PC-9 (cell line): ENCODE results near the gene APRT.

Experiments
- CTCF ChIP-seq: fragments of 200-600 bp; sonication (generic); conservative IDR thresholded peaks from 2 replicates; pipeline ENCODE4 v1.6.1; 2017; ENCODE audit warnings: mixed run types, antibody characterized with exemption, mild to moderate bottlenecking, moderate library complexity
- EZH2 ChIP-seq: fragments of 200-600 bp; sonication (generic); IDR thresholded peaks from 2 replicates; pipeline ENCODE4 v1.8.0; 2017; ENCODE audit warnings: antibody characterized with exemption, low read depth

GRCh38 chr16:88847654-88848053, 35.9 kb upstream of the APRT start:
- TF ChIP-seq CTCF (no peak), EZH2 (no peak)
